SK-N-MC (cell line): ENCODE data around the gene C1orf174.
A peak's percentile ranks its signal among the peaks of the same experiment; 100 is the strongest.

Experiments used
- DNase-seq: peaks from one replicate; pipeline ENCODE4 v3.0.0-alpha.2; 2011; ENCODE audit warnings: low read depth, low spot score
- H3K27ac ChIP-seq: fragments of 200-600 bp; sonication (generic); 2 replicates; pipeline ENCODE4 v1.5.1; 2016; ENCODE audit warnings: mixed run types
- H3K36me3 ChIP-seq: fragments of 200-600 bp; sonication (generic); 2 replicates; pipeline ENCODE4 v1.6.1; 2017; ENCODE audit warnings: antibody characterized with exemption, low read length, mixed read lengths; ENCODE audit not compliant: insufficient read depth
- H3K4me3 ChIP-seq: fragments of 200-600 bp; sonication (generic); 2 replicates; pipeline ENCODE4 v1.5.1; 2016
- H3K9ac ChIP-seq: fragments of 200-600 bp; sonication (generic); 2 replicates; pipeline ENCODE4 v1.8.0; 2017; ENCODE audit warnings: mixed run types, mixed read lengths; ENCODE audit not compliant: insufficient read length
- H3K9me3 ChIP-seq: fragments of 200-600 bp; sonication (generic); 2 replicates; pipeline ENCODE4 v1.6.1; 2017; ENCODE audit warnings: low read depth, mild to moderate bottlenecking, antibody characterized with exemption, low read length, moderate library complexity, mixed read lengths
- EZH2 ChIP-seq: fragments of 200-600 bp; sonication (generic); IDR thresholded peaks from one replicate; pipeline ENCODE4 v1.6.1; 2017; ENCODE audit warnings: antibody characterized with exemption
- FOXP2 ChIP-seq: optimal IDR thresholded peaks from 2 replicates; pipeline ENCODE3; 2011; ENCODE audit warnings: mild to moderate bottlenecking, moderate library complexity; ENCODE audit not compliant: insufficient read depth; ENCODE audit errors: extremely low read length, control extremely low read depth
- POLR2AphosphoS5 ChIP-seq: IDR thresholded peaks from 2 replicates; pipeline ENCODE4 v1.6.1; 2012; ENCODE audit warnings: mild to moderate bottlenecking, low read depth, low read length, borderline replicate concordance

Gene C1orf174

GRCh38 chr1:3903141-3904005, 3.3 kb upstream of the C1orf174 start:
- TF ChIP-seq EZH2: no peak
- TF ChIP-seq POLR2AphosphoS5: no peak
- no peak for TF ChIP-seq FOXP2
- DNase-seq: no peak
- Histone ChIP-seq H3K4me3 (no peak overlapping the region), H3K36me3 (no peaks in the 10 kb centered on the region; the same call in 1 of the 2 replicates), H3K9me3 (no peaks in the 10 kb centered on the region), H3K27ac (no peak overlapping the region), H3K9ac (no peak overlapping the region)

GRCh38 chr1:3902571-3903091, 2.6 kb upstream of the C1orf174 start:
- Histone ChIP-seq H3K4me3 (no peak overlapping the region), H3K9ac (no peak overlapping the region), H3K9me3 (no peaks in the 10 kb centered on the region), H3K36me3 (peaks cover 4% of the 10 kb centered on the region; the same call in 1 of the 2 replicates), H3K27ac (peak overlapping the region; percentile 54)
- TF ChIP-seq EZH2 (no peak), FOXP2 (no peak), POLR2AphosphoS5 (no peak)
- DNase-seq: no peak

GRCh38 chr1:3902111-3902511, 2.0 kb upstream of the C1orf174 start:
- no peak overlapping the region for H3K9ac ChIP-seq
- DNase-seq: no peak
- peak overlapping the region; percentile 54 for H3K27ac ChIP-seq
- H3K4me3 ChIP-seq: no peak overlapping the region
- TF ChIP-seq POLR2AphosphoS5: no peak
- no peak for TF ChIP-seq EZH2
- no peak for TF ChIP-seq FOXP2
- H3K9me3 ChIP-seq: no peaks in the 10 kb centered on the region
- peaks cover 4% of the 10 kb centered on the region; the same call in 1 of the 2 replicates for H3K36me3 ChIP-seq

GRCh38 chr1:3900969-3901529, 977 bp upstream of the C1orf174 start:
- TF ChIP-seq POLR2AphosphoS5: no peak
- H3K36me3 ChIP-seq: peaks cover 4% of the 10 kb centered on the region; the same call in 1 of the 2 replicates
- H3K9ac ChIP-seq: peak overlapping the region; percentile 81
- no peaks in the 10 kb centered on the region for H3K9me3 ChIP-seq
- peak overlapping the region; percentile 83 for H3K4me3 ChIP-seq
- DNase-seq: no peak
- peak overlapping the region; percentile 98; the same call in 1 of the 2 replicates for H3K27ac ChIP-seq

- H3K36me3 ChIP-seq: peaks cover 12% of the 10 kb centered on the region; the same call in 1 of the 2 replicates
- no peak for DNase-seq
- no peaks in the 10 kb centered on the region for H3K9me3 ChIP-seq
- TF ChIP-seq POLR2AphosphoS5: no peak
- TF ChIP-seq EZH2: no peak
- no peak for TF ChIP-seq FOXP2
- peak overlapping the region; percentile 81 for H3K9ac ChIP-seq
- peak overlapping the region; percentile 98 for H3K27ac ChIP-seq
- peak overlapping the region; percentile 83 for H3K4me3 ChIP-seq
Observed at GRCh38 chr1:3899754-3900149, 320 bp downstream of the C1orf174 start.

- no peak for TF ChIP-seq POLR2AphosphoS5
- no peak for TF ChIP-seq EZH2
- no peak for TF ChIP-seq FOXP2
- DNase-seq: no peak
- H3K36me3 ChIP-seq: peaks cover 12% of the 10 kb centered on the region; the same call in 1 of the 2 replicates
- no peaks in the 10 kb centered on the region for H3K9me3 ChIP-seq
- peak overlapping the region; percentile 81 for H3K9ac ChIP-seq
- peak overlapping the region; percentile 83 for H3K4me3 ChIP-seq
- peak overlapping the region; percentile 98; the same call in 1 of the 2 replicates for H3K27ac ChIP-seq
Observed at GRCh38 chr1:3898994-3899753, 898 bp downstream of the C1orf174 start.

GRCh38 chr1:3898475-3898735, 1.7 kb downstream of the C1orf174 start:
- no peak overlapping the region for H3K9ac ChIP-seq
- no peak for DNase-seq
- H3K36me3 ChIP-seq: peaks cover 12% of the 10 kb centered on the region; the same call in 1 of the 2 replicates
- H3K27ac ChIP-seq: no peak overlapping the region
- H3K9me3 ChIP-seq: no peaks in the 10 kb centered on the region
- H3K4me3 ChIP-seq: no peak overlapping the region
- TF ChIP-seq FOXP2 (no peak), POLR2AphosphoS5 (no peak), EZH2 (no peak)

GRCh38 chr1:3896396-3897000, 3.6 kb downstream of the C1orf174 start:
- no peak overlapping the region for H3K4me3 ChIP-seq
- no peak for DNase-seq
- TF ChIP-seq FOXP2: no peak
- no peak for TF ChIP-seq POLR2AphosphoS5
- no peak overlapping the region for H3K27ac ChIP-seq
- peaks cover 21% of the 10 kb centered on the region for H3K36me3 ChIP-seq
- H3K9ac ChIP-seq: no peak overlapping the region
- H3K9me3 ChIP-seq: no peaks in the 10 kb centered on the region
